Skeletal muscle cell (primary cell): ENCODE measurements around the gene PTPRN2.

Source experiments
- DNase-seq: peaks from one replicate; pipeline ENCODE4 v3.0.0-alpha.2; 2010; ENCODE audit warnings: low read depth
- H3K4me3 ChIP-seq: 2 replicates; pipeline ENCODE4 v1.5.1; 2011; ENCODE audit warnings: low read depth, mild to moderate bottlenecking, control low read depth, low read length, moderate library complexity

Gene PTPRN2

DNA sequence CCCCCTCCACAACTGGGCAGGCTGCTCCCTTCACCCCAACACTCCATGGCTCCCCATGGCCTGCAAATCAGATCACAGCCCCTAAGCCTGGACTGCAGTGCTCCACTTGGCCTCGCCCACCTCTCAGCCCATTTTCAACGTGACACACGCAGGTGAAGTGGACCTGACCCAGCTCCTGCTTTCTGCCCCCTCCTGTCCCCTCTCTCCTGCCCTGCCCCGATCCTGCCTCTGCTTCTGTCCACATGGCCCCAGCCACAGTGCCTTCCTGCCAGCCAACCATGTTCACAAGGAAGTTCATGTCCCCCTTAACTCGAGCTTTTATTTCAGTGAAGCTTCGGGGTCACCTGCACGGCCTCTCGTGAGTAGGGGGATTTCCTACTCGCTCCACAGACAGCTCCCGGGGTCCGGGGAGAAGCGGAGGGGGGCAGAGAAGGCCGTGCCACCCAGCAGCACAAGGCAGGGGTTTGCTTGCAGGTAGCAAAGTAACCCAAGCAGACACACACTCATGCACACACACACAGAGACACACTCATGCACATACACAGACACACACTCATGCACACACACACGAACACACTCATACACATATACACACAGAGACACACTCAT is 713.3 kb downstream of the PTPRN2 start:
- no peak overlapping the region for H3K4me3 ChIP-seq
- no peak for DNase-seq

DNA sequence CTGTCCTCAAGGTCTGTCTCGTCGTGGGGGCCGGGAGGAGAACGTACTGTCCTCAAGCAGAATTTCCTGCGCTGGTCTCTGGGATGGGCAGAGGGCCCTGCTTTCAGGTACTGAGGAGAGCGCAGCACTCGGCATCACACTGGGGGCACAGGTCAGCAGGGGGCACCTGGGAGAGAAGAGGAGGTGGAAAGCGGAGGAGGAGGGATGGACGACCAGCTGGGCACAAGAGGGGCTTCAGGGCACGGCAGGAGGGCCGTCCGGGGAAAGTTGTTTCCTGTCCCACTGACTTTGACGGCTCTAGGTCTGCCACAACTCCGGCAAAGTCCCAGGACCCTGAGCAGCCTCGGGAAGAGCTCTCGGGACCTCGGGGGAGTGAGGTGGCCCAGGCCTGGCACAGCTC is 714.0 kb downstream of the PTPRN2 start:
- no peak for DNase-seq
- no peak overlapping the region for H3K4me3 ChIP-seq

DNA sequence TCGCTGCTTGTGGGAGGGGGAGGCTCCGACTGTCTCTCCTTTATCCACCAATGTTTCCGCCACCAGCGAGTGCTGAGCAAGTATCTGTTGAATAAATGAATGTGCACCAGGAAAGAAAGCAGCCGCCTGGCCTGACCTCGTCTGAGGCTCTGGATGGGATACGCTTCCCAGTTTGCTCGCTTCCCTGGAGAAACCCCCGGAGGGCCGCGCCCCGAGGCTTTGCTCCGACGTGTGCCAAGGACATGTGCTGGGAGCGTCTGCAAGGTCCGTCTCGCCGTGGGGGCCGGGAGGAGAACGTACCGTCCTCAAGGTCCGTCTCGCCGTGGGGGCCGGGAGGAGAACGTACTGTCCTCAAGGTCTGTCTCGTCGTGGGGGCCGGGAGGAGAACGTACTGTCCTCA is 714.4 kb downstream of the PTPRN2 start:
- DNase-seq = no peak
- no peak overlapping the region for H3K4me3 ChIP-seq

DNA sequence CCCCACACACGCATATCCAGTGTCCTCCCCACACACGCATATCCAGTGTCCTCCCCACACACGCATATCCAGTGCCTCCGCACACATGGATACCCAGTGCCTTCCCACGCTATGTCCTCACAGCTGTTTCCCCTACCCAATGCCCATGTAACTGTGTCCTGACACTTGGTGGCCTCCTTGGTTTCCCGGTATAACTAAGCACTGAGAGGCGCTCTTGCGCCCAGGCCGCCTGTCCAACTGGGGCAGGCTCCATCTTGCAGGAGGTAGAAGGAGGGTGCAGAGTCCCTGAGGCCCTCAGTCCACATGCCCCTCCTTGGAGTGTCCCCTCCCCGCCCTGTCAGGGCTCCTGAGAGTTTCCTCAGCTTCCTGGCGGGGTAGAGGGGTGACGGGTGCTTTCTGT is 715.2 kb downstream of the PTPRN2 start:
- H3K4me3 ChIP-seq = no peak overlapping the region
- no peak for DNase-seq

DNA sequence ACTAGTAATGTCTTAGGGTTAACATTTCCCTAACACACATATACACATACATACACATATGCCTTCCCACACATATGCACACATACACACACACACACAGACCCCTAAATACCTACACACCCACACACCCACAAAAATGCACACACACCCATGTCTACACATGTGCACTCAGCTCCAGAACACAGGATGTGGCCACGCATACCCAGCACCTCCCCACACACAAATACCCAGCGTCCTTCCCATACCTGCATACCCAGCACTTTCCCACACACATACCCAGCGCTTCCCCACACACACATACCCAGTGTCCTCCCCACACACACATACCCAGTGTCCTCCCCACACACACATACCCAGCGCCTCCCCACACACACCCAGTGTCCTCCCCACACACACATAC is 715.9 kb downstream of the PTPRN2 start:
- no peak for DNase-seq

DNA sequence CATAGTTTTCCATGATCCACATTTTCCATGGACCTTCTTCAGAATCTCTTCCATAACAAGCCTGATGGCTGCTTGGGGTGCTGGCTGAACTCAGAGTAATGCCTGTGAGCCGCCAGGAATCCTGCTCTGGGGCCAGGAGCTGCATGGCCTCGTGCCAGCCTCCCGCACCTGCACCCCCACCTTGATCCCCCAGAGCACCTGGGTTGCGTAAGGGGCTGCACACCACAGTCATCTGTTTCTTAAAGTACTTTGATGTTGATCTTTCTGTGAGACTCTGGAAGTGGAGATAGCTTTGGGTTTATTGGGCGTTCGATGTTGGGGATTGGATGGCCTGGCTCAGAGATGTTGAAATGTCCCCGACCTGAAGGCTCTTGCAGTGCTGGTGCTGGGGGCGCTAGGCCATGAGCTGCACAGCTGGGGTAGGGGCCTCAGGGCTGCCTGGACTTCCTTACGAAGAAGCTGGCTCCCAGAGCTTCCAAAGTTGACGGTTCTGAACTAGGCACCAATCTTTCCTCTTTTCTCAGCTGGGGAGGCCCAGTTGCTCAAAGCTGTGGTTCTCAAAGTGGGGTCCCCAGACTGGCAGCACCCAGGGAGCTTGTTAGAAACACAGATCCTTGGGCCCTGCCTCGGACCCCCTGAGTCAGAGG is 716.9 kb downstream of the PTPRN2 start:
- no peak overlapping the region for H3K4me3 ChIP-seq
- DNase-seq = no peak

More for the DNA sequence above, 715.9 kb downstream of the PTPRN2 start:
- no peak overlapping the region for H3K4me3 ChIP-seq

DNA sequence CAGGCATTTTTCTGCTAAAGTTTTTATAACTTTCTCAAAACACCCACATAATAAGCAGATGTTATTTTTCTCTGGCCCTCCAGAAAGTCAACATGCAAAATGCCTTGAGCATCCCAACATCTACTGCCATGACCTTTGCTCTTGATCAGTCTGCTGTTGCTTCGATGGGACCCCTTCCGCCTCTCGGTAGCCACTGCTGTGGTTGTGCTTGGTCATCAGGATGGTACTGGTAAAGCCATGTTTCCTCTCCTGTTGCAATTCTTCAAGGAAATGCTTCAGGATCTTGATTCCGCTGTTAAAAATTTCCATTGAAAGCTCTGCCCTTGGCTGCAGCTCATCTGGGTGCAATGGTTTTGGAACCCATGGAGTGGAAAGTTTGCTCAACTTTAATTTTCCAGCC is 717.8 kb downstream of the PTPRN2 start:
- no peak for DNase-seq

DNA sequence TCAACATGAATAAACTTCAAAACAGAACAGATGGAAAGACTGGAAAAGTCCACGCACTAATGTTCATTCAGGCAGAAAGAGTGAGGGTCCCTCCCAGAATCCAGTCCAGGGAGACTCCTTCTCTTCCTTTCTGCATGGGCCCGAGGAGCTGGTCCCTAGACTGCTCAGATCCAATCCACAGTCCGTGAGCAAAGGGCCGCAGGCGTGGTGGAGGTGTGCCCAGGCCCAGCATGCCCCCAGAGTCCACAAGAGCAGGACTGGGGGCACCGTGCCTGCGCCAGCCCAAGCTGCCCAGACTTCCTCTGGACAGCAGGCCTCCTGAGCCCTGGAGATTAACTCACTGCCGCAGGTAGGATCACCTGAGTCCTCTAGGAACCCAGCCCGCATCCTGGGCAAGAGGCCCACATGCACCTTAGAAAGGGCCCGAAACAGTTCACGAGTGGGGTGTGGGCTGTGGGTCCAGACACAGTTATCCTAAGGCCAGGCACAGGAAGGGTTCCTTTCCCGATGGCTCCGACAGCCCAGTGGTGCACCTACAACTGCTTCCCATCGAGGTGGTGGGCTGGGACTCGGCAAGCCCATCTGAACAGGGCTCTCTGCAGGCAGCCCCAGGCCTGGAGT is 719.8 kb downstream of the PTPRN2 start:
- no peak for DNase-seq
- no peak overlapping the region for H3K4me3 ChIP-seq

More for the DNA sequence above, 717.8 kb downstream of the PTPRN2 start:
- no peak overlapping the region for H3K4me3 ChIP-seq

DNA sequence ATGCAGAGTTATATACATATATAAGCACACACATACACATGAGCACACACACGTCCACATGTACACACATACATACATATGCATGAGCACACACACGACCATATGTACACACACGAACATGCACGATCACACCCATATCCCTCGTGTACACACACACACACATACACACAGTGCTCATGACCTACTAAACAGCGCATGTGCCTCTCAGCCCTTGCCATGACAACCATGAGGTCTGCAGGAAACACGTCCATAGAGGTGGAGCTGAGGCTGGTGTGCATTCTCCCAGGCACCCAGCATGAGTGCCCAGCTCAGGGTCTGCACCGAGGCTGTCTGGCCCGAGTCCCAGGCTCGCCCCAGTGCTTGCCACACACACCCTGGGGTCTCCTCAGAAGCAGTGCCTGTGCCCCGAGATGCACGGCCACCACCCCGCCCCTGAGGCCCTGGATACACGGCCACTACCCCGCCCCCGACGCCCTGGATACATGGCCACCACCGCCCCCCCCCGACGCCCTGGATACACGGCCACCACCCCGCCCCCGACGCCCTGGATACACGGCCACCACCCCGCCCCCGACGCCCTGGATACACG is 721.2 kb downstream of the PTPRN2 start:
- DNase-seq = no peak
- no peak overlapping the region for H3K4me3 ChIP-seq

DNA sequence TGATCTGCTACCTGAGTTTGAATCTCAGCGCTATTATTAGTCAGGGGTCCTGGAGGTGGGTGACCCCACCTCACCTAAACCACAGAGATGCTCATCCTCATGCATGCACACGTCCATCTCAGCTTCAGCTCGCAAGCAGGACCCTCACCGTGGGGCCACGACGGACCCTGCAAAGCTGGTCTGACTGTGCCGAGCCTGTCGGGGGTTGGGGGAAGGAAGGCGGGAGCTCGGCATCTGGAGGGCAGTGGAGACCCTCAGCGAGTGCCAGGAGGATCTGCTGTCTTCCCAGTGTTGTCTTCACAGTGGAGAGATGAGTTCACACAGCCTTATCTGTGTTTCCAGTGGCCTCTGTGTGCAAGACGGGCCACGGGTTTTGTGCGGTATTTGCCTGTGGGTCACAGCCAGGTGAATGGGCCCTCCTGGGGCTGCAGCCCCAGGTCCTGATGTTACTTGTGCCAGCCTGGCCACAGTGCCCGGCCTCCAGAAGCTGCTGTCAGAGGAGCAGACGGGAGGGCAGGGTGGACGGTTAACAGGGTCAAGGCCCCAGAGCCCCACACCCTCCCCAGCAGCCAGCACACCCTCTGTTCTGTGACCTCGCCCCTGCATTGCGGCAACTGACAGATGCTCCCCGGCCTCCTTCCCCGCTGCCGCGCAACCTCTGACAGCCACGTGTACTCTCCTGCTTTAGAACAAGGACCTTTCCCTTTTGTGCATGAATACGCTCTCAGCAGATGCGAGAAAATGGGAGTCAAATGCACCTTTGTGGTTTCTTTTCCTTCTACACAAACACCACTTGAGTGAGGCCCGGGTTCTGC is 722.1 kb downstream of the PTPRN2 start:
- no peak for DNase-seq
- no peak overlapping the region for H3K4me3 ChIP-seq

DNA sequence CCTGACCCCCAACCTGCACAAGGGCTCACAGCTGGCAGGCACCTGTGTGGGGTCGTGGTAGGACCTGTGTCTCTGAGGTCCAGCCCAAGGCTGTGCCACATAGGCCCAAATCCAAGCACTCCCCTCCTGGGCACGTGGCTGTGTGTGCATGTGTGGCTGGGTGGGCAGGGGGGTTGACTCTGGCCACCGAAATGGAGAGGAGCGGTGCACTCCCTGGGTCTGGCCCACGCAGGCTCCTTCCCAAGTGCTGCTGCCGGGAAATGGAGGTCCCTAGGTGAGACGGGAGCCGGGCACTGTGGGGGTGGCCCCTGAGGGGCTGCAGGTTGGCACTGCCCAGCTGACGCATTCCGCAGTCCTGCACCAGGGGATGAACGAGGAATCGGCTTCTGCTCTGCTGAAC is 722.7 kb downstream of the PTPRN2 start:
- H3K4me3 ChIP-seq = no peak overlapping the region
- DNase-seq = no peak

DNA sequence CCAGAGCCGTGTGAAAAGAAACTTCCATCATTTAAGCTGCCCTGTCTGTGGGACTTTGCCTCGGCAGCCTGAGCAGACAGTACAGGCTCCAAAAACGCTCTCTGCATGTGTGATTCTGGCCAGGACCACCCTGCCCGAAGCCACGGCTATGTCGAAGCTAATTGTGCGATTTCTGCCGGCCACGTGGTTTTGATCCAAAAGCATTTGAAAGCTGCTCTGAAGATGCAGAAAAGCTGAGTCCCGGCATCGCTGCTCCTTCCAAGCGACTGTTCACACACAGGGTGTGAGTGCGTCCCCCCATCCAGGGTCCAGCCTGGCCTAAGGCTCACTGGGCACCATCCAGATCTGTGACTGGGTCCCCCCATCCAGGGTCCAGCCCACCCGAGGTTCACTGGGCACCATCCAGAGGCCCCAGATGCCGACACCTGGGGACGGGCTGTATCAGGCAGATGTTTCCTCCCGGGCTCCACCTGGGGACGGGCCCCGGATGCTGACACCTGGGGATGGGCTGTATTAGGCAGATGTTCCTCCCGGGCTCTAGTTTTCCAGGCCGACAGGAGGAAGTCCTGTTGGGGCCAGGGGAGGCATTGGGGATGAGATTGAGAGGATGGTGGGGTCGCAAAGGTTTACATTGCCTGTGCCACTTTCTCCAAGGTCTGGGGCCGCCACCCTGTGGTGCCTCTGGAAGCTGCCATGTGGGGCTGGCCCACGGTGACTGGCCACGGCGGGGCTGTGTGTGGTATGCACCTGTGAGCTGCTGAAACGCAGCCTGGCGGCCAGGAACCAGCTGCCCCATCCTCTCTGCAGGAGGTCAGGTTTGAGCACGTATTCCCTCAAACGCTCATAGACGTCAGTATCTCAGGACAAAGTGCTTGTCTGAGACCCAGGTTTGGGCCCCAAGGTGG is 723.5 kb downstream of the PTPRN2 start:
- no peak for DNase-seq
- no peak overlapping the region for H3K4me3 ChIP-seq

DNA sequence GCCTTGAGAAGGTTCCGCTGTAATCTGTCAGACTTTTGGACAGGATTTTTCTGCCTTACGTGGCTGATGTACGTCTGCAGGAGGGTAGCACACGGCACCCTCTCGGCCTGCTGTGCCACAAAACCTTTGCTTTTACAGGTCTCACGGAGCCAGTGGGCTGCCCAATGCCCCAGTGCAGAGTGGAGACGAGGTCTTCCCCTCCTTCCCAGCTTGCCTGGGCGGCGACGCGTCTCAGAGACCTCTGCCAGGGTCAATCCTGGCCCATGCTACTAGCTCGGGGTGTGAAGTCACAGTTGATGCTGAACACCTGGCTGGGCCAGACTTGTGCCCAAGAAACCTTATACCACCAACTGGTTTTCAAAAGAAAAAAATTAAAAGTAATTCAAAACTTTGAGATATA is 724.4 kb downstream of the PTPRN2 start:
- no peak for DNase-seq
- no peak overlapping the region for H3K4me3 ChIP-seq

DNA sequence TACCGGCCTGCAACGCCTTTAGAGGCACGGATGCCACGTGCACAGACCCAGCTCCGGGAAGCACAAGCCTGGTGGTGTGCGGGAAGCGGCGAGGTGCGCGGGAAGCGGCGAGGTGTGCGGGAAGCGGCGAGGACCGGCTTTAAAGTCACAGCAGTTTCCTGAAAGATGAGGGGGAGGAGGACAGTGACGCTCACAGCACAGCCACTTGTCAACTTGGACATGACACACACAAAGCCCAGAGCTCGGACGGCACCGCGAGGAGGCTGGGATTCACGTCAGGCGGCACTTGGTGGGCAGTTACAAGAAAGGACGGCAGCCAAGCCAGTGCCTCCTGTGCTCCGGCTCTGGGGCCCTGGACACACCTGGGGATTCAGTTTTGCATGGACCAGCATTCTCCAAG is 724.9 kb downstream of the PTPRN2 start:
- no peak overlapping the region for H3K4me3 ChIP-seq
- DNase-seq = no peak

DNA sequence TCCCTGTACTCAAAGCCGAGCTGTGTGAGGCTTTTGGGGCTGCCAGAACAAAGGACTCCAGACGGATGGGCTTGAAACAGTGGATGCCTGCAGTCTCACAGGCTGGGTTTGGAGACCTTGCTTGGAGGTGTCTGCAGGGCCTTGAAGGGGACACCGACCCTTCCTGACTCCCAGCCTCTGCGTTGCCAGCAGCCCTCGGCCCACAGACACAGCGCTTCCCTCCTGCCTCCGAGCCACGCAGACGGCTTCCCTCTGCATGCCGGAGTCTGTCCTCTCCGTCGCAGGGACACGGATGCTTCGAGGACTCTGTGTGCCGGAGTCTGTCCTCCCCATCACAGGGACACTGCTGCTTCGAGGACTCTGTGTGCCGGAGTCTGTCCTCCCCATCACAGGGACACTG is 726.1 kb downstream of the PTPRN2 start:
- H3K4me3 ChIP-seq = no peak overlapping the region
- no peak for DNase-seq

DNA sequence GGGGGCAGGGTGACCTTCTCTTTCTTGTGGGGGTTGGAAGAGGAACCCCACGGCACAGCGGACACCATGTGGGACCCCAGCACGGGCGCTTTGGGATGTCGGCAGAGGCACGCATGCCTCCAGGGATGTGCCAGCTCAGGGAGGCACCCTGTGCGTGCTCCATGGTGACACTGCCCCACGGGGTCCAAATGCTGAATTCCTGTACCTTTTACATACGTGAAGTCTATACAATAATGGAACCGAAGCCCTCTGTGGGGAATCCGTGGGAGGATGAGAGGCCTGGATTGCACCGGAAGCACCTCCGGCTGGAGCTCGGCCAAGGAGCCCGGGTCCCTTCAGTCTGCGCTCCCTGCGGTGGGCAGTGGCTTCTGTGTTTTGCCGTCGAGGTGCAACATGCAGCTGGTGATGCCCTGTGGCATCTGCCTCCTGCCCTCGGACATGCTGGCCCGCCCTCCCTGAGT is 726.6 kb downstream of the PTPRN2 start:
- no peak overlapping the region for H3K4me3 ChIP-seq

DNA sequence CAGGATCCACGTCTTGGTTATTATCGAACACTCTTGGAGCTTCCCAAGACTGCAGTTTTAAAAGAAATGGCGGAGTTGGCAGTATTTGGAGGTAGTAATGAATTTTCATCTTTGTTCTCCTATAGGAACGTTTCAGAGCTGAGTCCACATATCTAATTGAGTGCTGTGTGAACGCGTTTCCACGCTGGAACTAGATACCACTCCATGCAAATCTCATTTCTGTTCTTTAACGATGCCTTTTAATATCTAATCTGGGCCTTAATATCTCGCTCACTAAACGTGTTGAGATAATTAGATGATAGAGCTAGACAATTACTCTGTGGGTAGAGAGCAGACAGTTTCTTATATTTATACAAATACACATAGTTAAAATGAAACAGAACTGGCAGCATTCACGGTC is 727.2 kb downstream of the PTPRN2 start:
- H3K4me3 ChIP-seq = no peak overlapping the region
- no peak for DNase-seq

More for the DNA sequence above, 726.6 kb downstream of the PTPRN2 start:
- DNase-seq = no peak

DNA sequence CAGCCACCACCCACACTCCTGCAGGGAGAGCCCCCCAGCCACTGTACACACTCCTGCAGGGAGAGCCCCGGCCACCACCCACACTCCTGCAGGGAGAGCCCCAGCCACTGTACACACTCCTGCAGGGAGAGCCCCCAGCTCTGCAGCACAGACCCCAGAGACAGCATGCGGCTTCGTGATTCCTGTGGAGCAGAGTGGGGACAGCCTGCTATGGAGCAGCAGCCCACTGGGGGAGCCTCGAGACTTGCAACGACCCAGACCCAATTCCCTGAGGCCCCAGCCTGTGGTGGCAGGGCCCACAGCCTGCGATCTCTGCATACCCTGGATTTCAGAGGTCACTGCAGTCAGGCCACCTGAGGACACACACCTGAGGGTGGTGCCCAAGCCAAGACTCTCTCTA is 727.7 kb downstream of the PTPRN2 start:
- no peak for DNase-seq
- H3K4me3 ChIP-seq = no peak overlapping the region

DNA sequence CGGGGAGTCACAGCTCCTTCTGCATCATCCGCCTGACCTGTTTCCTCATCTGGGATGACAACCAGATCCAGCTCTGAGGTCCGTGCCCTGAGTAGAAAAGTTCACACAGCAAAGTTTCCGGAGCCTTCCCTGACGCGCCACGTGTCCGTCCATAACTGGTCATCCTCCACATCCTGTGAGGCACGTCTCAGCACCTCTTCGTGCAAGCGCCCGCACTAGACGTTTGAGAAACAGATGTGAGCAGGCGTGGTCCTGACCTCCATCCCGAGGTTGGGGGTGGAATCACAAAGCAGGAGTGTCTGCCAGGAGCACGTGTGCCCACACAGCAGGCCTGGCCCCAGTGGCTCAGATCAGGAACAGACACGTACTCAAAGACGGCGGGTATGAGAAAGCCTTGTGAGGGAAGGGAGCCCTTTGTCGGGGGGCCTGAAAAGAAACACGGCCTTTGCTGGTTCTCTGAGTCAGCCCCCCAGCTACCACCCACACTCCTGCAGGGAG is 730.0 kb downstream of the PTPRN2 start:
- no peak for DNase-seq
- H3K4me3 ChIP-seq = no peak overlapping the region
